HepG2 (cell line): ENCODE measurements around the gene EPHX1. TPM values are rescaled to one million over a fixed set of nuclear protein-coding genes. Genes with fewer than 3 reads are reported as not detected.

Experiments
- ZNF235 ChIP-seq: sonication (generic); formaldehyde crosslinking; IDR thresholded peaks from 2 replicates; pipeline ENCODE4 v1.8.1; 2023; ENCODE audit warnings: mild to moderate bottlenecking, missing genetic modification reagents, borderline replicate concordance
- ZNF615 ChIP-seq: sonication (generic); formaldehyde crosslinking; IDR thresholded peaks from 2 replicates; pipeline ENCODE4 v1.5.0; 2020; ENCODE audit warnings: mild to moderate bottlenecking, missing genetic modification reagents, borderline replicate concordance
- ZNF781 ChIP-seq: sonication (generic); formaldehyde crosslinking; IDR thresholded peaks from 2 replicates; pipeline ENCODE4 v1.5.1; 2020; ENCODE audit warnings: borderline replicate concordance, mild to moderate bottlenecking, missing genetic modification reagents; ENCODE audit errors: not compliant biosample characterization
- polyA plus RNA-seq, 8 experiments: library from polyadenylated mRNA; depleted of rRNA in 3 of 8; stranded (reverse) in 7 of 8; unstranded in 1 of 8; fragments of >200 nt; fragmentation: Illumina TruSeq in 4 of 8; extraction: Trizol in 4 of 8; gene quantifications; 2 replicates each; pipeline versions ENCODE4 v1.2.1 to v1.2.3, GENCODE V29; 2011 to 2016; ENCODE audit warnings: low read depth in 4 of 8, missing spikeins in 1 of 8, mixed read lengths in 1 of 8; ENCODE audit not compliant: insufficient read depth in 1 of 8
- total RNA-seq, 5 experiments: library from RNA; depleted of rRNA; stranded (reverse); fragments of >200 nt; fragmentation: Illumina TruSeq; extraction: Trizol; gene quantifications; 2 replicates each; pipeline ENCODE4 v1.2.3, GENCODE V29; 2016; ENCODE audit warnings: low read depth in 1 of 5
- TF ChIP-seq, protein P1 (sequence below): sonication (generic); formaldehyde crosslinking; IDR thresholded peaks from 2 replicates; pipeline ENCODE4 v1.4.0; 2020; ENCODE audit warnings: missing genetic modification reagents
- TF ChIP-seq, protein P2 (sequence below), 2 experiments: sonication (generic) in 1 of 2; formaldehyde crosslinking in 1 of 2; IDR thresholded peaks; 2 replicates each; pipeline versions ENCODE4 v1.4.0 to v1.6.1; 2018 to 2020; ENCODE audit warnings: missing genetic modification reagents in 2 of 2, borderline replicate concordance in 1 of 2, low read depth in 1 of 2, mild to moderate bottlenecking in 1 of 2, missing biosample characterization in 1 of 2
- TF ChIP-seq, protein P3 (sequence below): IDR thresholded peaks from 2 replicates; pipeline ENCODE4 v1.6.1; 2016; ENCODE audit warnings: low read depth, missing genetic modification reagents, missing compliant biosample characterization
- TF ChIP-seq, protein P4 (sequence below): sonication (generic); formaldehyde crosslinking; IDR thresholded peaks from 2 replicates; pipeline ENCODE4 v1.5.0; 2020; ENCODE audit warnings: mild to moderate bottlenecking, missing genetic modification reagents, borderline replicate concordance
- TF ChIP-seq, protein P5 (sequence below): sonication (generic); formaldehyde crosslinking; IDR thresholded peaks from 2 replicates; pipeline ENCODE4 v1.4.0; 2020; ENCODE audit warnings: missing genetic modification reagents, low read depth, mild to moderate bottlenecking, borderline replicate concordance
- TF ChIP-seq, protein P6 (sequence below): IDR thresholded peaks from 2 replicates; pipeline ENCODE4 v1.6.1; 2018; ENCODE audit warnings: missing genetic modification reagents

EPHX1 gene
- total and polyA plus RNA-seq, 2 of the 13 experiments (the other 11 are each of a cell fraction or from before 2014, with no cell fraction given) = 27.7 to 36.5 TPM

DNA sequence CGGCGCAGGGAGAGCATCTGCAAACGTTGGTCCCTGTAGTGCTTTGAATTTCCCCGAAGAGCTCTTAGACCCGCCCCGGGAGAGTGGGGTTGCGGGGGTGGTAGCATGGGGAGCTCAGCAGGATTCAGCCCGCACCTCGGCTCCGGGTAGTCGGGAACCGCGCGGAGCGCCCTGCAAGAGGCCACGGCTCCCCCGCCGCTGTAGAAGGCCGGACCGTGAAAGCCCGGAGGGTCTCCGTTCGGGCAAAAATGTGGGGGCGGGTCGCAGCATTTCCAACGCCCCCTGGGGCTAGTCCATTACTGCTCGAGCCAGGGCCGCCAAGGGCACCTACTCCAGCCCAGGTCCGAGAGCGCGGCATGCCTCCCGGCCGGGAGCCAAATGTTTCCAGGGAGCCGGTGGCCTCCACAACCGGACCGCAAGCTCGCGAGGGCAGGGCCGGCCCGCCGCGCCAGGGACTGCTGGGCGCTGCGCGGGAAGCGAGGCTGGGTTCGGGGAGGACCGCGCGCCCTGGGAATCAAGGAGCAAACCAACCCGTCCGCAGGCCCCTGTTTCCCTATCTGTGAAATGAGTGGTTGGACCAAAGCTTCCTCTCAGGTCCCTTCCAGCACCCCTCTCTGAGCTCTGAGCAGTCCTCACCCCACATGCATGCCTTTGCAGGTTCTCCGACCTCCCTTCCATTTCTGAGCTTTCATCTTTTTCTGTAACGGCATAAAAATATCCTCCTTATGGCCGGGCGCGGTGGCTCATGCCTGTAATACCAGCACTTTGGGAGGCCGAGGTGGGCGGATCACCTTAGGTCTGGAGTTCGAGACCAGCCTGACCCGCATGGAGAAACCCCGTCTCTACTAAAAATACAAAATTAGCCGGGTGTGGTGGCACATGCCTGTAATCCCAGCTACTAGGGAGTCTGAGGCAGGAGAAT is 73.0 kb downstream of the EPHX1 start (continued):
- TF ChIP-seq, protein P1, sequence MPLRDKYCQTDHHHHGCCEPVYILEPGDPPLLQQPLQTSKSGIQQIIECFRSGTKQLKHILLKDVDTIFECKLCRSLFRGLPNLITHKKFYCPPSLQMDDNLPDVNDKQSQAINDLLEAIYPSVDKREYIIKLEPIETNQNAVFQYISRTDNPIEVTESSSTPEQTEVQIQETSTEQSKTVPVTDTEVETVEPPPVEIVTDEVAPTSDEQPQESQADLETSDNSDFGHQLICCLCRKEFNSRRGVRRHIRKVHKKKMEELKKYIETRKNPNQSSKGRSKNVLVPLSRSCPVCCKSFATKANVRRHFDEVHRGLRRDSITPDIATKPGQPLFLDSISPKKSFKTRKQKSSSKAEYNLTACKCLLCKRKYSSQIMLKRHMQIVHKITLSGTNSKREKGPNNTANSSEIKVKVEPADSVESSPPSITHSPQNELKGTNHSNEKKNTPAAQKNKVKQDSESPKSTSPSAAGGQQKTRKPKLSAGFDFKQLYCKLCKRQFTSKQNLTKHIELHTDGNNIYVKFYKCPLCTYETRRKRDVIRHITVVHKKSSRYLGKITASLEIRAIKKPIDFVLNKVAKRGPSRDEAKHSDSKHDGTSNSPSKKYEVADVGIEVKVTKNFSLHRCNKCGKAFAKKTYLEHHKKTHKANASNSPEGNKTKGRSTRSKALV (CRISPR knock-in tag) = peak; percentile 84; the same call in 1 of the 2 replicates
- TF ChIP-seq ZNF235 (CRISPR knock-in tag) (no peak), ZNF781 (CRISPR knock-in tag) (no peak), ZNF615 (0 out of 2 replicates have a peak, but pooled peaks have one; percentile 69)
- TF ChIP-seq, protein P2, sequence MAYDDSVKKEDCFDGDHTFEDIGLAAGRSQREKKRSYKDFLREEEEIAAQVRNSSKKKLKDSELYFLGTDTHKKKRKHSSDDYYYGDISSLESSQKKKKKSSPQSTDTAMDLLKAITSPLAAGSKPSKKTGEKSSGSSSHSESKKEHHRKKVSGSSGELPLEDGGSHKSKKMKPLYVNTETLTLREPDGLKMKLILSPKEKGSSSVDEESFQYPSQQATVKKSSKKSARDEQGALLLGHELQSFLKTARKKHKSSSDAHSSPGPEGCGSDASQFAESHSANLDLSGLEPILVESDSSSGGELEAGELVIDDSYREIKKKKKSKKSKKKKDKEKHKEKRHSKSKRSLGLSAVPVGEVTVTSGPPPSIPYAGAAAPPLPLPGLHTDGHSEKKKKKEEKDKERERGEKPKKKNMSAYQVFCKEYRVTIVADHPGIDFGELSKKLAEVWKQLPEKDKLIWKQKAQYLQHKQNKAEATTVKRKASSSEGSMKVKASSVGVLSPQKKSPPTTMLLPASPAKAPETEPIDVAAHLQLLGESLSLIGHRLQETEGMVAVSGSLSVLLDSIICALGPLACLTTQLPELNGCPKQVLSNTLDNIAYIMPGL (CRISPR knock-in tag; IDR thresholded peaks at IDR 0.05; ENCODE audit: borderline replicate concordance in 1 of 2, low read depth in 1 of 2) = peak in 1 of 2 experiments; percentile 84; a peak in 2 of 4 replicates
- TF ChIP-seq, protein P3, sequence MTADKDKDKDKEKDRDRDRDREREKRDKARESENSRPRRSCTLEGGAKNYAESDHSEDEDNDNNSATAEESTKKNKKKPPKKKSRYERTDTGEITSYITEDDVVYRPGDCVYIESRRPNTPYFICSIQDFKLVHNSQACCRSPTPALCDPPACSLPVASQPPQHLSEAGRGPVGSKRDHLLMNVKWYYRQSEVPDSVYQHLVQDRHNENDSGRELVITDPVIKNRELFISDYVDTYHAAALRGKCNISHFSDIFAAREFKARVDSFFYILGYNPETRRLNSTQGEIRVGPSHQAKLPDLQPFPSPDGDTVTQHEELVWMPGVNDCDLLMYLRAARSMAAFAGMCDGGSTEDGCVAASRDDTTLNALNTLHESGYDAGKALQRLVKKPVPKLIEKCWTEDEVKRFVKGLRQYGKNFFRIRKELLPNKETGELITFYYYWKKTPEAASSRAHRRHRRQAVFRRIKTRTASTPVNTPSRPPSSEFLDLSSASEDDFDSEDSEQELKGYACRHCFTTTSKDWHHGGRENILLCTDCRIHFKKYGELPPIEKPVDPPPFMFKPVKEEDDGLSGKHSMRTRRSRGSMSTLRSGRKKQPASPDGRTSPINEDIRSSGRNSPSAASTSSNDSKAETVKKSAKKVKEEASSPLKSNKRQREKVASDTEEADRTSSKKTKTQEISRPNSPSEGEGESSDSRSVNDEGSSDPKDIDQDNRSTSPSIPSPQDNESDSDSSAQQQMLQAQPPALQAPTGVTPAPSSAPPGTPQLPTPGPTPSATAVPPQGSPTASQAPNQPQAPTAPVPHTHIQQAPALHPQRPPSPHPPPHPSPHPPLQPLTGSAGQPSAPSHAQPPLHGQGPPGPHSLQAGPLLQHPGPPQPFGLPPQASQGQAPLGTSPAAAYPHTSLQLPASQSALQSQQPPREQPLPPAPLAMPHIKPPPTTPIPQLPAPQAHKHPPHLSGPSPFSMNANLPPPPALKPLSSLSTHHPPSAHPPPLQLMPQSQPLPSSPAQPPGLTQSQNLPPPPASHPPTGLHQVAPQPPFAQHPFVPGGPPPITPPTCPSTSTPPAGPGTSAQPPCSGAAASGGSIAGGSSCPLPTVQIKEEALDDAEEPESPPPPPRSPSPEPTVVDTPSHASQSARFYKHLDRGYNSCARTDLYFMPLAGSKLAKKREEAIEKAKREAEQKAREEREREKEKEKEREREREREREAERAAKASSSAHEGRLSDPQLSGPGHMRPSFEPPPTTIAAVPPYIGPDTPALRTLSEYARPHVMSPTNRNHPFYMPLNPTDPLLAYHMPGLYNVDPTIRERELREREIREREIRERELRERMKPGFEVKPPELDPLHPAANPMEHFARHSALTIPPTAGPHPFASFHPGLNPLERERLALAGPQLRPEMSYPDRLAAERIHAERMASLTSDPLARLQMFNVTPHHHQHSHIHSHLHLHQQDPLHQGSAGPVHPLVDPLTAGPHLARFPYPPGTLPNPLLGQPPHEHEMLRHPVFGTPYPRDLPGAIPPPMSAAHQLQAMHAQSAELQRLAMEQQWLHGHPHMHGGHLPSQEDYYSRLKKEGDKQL = no peak
- TF ChIP-seq, protein P4, sequence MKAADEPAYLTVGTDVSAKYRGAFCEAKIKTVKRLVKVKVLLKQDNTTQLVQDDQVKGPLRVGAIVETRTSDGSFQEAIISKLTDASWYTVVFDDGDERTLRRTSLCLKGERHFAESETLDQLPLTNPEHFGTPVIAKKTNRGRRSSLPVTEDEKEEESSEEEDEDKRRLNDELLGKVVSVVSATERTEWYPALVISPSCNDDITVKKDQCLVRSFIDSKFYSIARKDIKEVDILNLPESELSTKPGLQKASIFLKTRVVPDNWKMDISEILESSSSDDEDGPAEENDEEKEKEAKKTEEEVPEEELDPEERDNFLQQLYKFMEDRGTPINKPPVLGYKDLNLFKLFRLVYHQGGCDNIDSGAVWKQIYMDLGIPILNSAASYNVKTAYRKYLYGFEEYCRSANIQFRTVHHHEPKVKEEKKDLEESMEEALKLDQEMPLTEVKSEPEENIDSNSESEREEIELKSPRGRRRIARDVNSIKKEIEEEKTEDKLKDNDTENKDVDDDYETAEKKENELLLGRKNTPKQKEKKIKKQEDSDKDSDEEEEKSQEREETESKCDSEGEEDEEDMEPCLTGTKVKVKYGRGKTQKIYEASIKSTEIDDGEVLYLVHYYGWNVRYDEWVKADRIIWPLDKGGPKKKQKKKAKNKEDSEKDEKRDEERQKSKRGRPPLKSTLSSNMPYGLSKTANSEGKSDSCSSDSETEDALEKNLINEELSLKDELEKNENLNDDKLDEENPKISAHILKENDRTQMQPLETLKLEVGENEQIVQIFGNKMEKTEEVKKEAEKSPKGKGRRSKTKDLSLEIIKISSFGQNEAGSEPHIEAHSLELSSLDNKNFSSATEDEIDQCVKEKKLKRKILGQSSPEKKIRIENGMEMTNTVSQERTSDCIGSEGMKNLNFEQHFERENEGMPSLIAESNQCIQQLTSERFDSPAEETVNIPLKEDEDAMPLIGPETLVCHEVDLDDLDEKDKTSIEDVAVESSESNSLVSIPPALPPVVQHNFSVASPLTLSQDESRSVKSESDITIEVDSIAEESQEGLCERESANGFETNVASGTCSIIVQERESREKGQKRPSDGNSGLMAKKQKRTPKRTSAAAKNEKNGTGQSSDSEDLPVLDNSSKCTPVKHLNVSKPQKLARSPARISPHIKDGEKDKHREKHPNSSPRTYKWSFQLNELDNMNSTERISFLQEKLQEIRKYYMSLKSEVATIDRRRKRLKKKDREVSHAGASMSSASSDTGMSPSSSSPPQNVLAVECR = 0 out of 2 replicates have a peak, but pooled peaks have one; percentile 11
- TF ChIP-seq, protein P5, sequence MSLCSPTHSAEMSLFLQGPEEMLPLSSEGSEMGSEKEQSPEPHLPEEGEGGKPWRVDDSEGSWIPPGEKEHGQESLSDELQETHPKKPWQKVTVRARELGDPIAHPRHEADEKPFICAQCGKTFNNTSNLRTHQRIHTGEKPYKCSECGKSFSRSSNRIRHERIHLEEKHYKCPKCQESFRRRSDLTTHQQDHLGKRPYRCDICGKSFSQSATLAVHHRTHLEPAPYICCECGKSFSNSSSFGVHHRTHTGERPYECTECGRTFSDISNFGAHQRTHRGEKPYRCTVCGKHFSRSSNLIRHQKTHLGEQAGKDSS (CRISPR knock-in tag) = no peak
- TF ChIP-seq, protein P6, sequence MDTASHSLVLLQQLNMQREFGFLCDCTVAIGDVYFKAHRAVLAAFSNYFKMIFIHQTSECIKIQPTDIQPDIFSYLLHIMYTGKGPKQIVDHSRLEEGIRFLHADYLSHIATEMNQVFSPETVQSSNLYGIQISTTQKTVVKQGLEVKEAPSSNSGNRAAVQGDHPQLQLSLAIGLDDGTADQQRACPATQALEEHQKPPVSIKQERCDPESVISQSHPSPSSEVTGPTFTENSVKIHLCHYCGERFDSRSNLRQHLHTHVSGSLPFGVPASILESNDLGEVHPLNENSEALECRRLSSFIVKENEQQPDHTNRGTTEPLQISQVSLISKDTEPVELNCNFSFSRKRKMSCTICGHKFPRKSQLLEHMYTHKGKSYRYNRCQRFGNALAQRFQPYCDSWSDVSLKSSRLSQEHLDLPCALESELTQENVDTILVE (CRISPR knock-in tag) = no peak
